Fibroblast of peridontal ligament (primary cell): ENCODE results near the gene AK1.

Experiments
- DNase-seq: peaks from one replicate; pipeline ENCODE4 v3.0.0-alpha.2; 2010; ENCODE audit errors: extremely low read depth

AK1 gene

GRCh38 chr9:127909839-127910273 is 32.4 kb upstream of the AK1 start:
- no peak for DNase-seq

- DNase-seq: no peak
These were observed 31.1 kb upstream of the AK1 start for GRCh38 chr9:127908660-127908926.

GRCh38 chr9:127907867-127908659 is 30.6 kb upstream of the AK1 start:
- no peak for DNase-seq

GRCh38 chr9:127905788-127906191 is 28.3 kb upstream of the AK1 start:
- no peak for DNase-seq

GRCh38 chr9:127905004-127905728 is 27.7 kb upstream of the AK1 start:
- DNase-seq: no peak

GRCh38 chr9:127904561-127905003 is 27.1 kb upstream of the AK1 start:
- DNase-seq: no peak

- no peak for DNase-seq
These were observed 26.3 kb upstream of the AK1 start for GRCh38 chr9:127903557-127904475.

GRCh38 chr9:127899128-127899943 is 21.9 kb upstream of the AK1 start, which contains the start of gene ST6GALNAC6:
Gene ST6GALNAC6 (minus strand): TSS chr9:127899603. CDS start chr9:127897981, 1,622 bp downstream.
- DNase-seq: peak; percentile 60

GRCh38 chr9:127898433-127899127 is 21.1 kb upstream of the AK1 start:
- peak; percentile 91 for DNase-seq

- DNase-seq: peak; percentile 71
These were observed 19.8 kb upstream of the AK1 start for GRCh38 chr9:127897193-127897692.

GRCh38 chr9:127896395-127897192 is 19.1 kb upstream of the AK1 start:
- no peak for DNase-seq

GRCh38 chr9:127895811-127896210 is 18.3 kb upstream of the AK1 start:
- DNase-seq: no peak

GRCh38 chr9:127893392-127893791 is 15.9 kb upstream of the AK1 start:
- no peak for DNase-seq

GRCh38 chr9:127892831-127893230 is 15.4 kb upstream of the AK1 start:
- no peak for DNase-seq

- no peak for DNase-seq
These were observed 12.6 kb upstream of the AK1 start for GRCh38 chr9:127890053-127890452.

GRCh38 chr9:127887792-127888191 is 10.3 kb upstream of the AK1 start:
- DNase-seq: no peak

GRCh38 chr9:127886401-127886972 is 9.0 kb upstream of the AK1 start:
- no peak for DNase-seq

GRCh38 chr9:127885508-127886281 is 8.2 kb upstream of the AK1 start:
- DNase-seq: no peak
